ENCODE measurements around the gene CDH13.

DNA sequence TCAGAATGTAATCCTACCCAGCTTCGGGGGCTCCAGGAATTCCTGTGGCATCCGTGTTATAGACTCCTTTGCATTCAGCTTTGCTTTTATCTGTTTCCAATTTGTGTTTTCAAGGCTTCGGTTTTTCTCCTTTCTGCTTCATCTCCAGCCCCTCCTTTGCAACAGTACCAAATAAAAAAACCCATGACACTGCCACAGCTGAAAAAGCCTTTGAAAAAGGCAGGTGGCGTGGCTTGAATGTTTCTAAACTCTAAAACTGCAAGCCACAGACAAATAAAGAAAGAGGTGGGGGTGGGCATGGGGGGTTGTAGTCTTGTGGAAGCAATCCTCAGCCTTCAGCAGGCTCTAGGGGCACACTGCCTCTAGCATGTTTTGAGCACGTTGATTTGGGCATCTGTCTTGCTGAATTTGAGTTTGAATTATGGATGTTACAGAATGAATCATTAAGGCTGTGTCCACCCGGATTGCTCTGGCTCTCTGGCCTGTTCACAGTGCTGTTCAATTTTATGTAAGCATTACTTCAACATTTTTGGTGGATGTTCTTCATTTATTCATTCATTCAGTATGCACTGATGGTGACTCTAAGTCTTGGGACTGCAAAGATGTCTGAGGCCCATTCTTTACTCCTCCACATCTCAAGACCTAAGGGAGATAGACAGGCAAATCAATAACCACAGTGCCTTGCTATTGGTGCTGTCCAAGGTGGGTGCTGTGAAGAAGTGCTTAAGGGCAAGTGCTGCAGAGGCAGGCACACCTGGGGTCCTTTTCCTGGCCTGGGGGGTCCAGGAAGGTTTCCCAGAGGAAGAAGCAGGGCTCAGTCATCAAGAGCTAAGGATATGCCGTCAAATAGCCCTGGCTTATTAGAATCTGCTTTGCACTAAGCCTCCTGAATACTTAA, 77.4 kb downstream of the CDH13 start:
- TF ChIP-seq POLR2AphosphoS5 (IDR thresholded peaks at IDR 0.05; ENCODE audit: control insufficient read depth, insufficient read depth, low read depth, low read length) (no peak), PHF20 (IDR thresholded peaks at IDR 0.05; ENCODE audit: partially characterized antibody) (no peak), CAMTA2 (CRISPR knock-in tag; conservative IDR thresholded peaks at IDR 0.05) (no peak), KAT7 (CRISPR knock-in tag; IDR thresholded peaks at IDR 0.05; ENCODE audit: borderline replicate concordance) (no peak), ZKSCAN3 (CRISPR knock-in tag; IDR thresholded peaks at IDR 0.05) (no peak), ZNF140 (CRISPR knock-in tag; IDR thresholded peaks at IDR 0.05) (no peak), ATF7 (IDR thresholded peaks at IDR 0.05) (no peak), ZNF224 (CRISPR knock-in tag; IDR thresholded peaks at IDR 0.05) (no peak), RBM17 (IDR thresholded peaks at IDR 0.05; ENCODE audit: borderline replicate concordance, low read depth, low read length) (no peak), ZNF253 (CRISPR knock-in tag; conservative IDR thresholded peaks at IDR 0.05) (no peak), TRIM24 (IDR thresholded peaks at IDR 0.05) (no peak)
- TF ChIP-seq, protein P1, sequence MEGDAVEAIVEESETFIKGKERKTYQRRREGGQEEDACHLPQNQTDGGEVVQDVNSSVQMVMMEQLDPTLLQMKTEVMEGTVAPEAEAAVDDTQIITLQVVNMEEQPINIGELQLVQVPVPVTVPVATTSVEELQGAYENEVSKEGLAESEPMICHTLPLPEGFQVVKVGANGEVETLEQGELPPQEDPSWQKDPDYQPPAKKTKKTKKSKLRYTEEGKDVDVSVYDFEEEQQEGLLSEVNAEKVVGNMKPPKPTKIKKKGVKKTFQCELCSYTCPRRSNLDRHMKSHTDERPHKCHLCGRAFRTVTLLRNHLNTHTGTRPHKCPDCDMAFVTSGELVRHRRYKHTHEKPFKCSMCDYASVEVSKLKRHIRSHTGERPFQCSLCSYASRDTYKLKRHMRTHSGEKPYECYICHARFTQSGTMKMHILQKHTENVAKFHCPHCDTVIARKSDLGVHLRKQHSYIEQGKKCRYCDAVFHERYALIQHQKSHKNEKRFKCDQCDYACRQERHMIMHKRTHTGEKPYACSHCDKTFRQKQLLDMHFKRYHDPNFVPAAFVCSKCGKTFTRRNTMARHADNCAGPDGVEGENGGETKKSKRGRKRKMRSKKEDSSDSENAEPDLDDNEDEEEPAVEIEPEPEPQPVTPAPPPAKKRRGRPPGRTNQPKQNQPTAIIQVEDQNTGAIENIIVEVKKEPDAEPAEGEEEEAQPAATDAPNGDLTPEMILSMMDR (IDR thresholded peaks at IDR 0.05 in 2 of 3, conservative IDR thresholded peaks at IDR 0.05 in 1 of 3; ENCODE audit: insufficient read depth in 2 of 3, low read depth in 1 of 3, low read length in 3 of 3): no peak
- TF ChIP-seq, protein P2, sequence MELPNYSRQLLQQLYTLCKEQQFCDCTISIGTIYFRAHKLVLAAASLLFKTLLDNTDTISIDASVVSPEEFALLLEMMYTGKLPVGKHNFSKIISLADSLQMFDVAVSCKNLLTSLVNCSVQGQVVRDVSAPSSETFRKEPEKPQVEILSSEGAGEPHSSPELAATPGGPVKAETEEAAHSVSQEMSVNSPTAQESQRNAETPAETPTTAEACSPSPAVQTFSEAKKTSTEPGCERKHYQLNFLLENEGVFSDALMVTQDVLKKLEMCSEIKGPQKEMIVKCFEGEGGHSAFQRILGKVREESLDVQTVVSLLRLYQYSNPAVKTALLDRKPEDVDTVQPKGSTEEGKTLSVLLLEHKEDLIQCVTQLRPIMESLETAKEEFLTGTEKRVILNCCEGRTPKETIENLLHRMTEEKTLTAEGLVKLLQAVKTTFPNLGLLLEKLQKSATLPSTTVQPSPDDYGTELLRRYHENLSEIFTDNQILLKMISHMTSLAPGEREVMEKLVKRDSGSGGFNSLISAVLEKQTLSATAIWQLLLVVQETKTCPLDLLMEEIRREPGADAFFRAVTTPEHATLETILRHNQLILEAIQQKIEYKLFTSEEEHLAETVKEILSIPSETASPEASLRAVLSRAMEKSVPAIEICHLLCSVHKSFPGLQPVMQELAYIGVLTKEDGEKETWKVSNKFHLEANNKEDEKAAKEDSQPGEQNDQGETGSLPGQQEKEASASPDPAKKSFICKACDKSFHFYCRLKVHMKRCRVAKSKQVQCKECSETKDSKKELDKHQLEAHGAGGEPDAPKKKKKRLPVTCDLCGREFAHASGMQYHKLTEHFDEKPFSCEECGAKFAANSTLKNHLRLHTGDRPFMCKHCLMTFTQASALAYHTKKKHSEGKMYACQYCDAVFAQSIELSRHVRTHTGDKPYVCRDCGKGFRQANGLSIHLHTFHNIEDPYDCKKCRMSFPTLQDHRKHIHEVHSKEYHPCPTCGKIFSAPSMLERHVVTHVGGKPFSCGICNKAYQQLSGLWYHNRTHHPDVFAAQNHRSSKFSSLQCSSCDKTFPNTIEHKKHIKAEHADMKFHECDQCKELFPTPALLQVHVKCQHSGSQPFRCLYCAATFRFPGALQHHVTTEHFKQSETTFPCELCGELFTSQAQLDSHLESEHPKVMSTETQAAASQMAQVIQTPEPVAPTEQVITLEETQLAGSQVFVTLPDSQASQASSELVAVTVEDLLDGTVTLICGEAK (IDR thresholded peaks at IDR 0.05): no peak
- TF ChIP-seq, protein P2 (CRISPR knock-in tag; IDR thresholded peaks at IDR 0.05): no peak
- TF ChIP-seq, protein P3, sequence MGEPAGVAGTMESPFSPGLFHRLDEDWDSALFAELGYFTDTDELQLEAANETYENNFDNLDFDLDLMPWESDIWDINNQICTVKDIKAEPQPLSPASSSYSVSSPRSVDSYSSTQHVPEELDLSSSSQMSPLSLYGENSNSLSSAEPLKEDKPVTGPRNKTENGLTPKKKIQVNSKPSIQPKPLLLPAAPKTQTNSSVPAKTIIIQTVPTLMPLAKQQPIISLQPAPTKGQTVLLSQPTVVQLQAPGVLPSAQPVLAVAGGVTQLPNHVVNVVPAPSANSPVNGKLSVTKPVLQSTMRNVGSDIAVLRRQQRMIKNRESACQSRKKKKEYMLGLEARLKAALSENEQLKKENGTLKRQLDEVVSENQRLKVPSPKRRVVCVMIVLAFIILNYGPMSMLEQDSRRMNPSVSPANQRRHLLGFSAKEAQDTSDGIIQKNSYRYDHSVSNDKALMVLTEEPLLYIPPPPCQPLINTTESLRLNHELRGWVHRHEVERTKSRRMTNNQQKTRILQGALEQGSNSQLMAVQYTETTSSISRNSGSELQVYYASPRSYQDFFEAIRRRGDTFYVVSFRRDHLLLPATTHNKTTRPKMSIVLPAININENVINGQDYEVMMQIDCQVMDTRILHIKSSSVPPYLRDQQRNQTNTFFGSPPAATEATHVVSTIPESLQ (CRISPR knock-in tag; IDR thresholded peaks at IDR 0.05): no peak

All from K562 (cell line).